ENCODE data around the gene TTBK1. TPM values are rescaled to one million over a fixed set of nuclear protein-coding genes. Genes with fewer than 3 reads are reported as not detected.

TTBK1 gene
- total RNA-seq, 2 experiments from 2014 or later, result 0.09 to 0.11 TPM

DNA sequence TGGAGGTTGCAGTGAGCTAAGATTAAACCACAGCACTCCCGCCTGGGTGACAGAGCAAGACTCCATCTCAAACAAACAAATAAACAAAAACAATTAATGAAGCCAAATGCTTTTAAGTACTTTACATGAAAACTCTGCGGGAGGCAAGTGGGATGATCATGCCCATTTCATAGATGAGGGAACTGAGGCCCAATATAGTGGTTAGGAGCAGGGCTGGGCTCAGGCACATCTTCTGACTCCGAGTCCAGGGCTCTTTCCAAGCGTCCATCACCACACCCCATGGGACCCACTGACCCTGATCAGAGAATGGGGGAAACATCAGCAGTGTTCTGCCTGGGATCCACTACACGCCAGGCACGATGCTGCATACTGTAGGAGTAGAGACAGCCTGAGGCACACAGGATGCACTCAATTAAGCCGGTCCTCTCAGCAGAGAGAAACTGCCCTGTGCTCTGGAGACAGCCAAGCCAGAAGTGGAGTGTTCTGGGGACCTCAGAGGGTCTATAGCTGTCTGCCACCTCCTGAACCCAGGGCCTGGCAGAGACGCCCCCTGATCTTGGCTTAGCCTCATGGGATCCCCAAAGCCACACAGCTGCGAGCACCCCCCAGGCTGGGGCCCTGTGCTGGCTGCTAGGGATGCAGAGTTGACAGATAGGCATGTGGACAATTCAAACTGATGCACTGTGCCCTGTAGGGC is 13.5 kb downstream of the TTBK1 start:
- Mint-ChIP-seq H3K27ac (no peak overlapping the region), H3K9me3 (no peaks in the 10 kb centered on the region), H3K4me3 (no peak overlapping the region), H3K36me3 (ENCODE audit: low read depth) (no peaks in the 10 kb centered on the region), H3K27me3 (peaks cover 15% of the 10 kb centered on the region), H3K4me1 (ENCODE audit: low read depth) (peaks cover 15% of the 10 kb centered on the region)
- ATAC-seq (no peak), DNase-seq (no peak)
- CTCF ChIA-PET, result interaction anchor here (1.8 to 2.1 kb wide), 2 partner anchors 141 to 250 kb away, joined by 4 to 6 read pairs; no protein-coding TSS in a partner anchor
- intact Hi-C loops (cut with micrococcal nuclease), result no loop called here
- TF ChIP-seq, protein P1, sequence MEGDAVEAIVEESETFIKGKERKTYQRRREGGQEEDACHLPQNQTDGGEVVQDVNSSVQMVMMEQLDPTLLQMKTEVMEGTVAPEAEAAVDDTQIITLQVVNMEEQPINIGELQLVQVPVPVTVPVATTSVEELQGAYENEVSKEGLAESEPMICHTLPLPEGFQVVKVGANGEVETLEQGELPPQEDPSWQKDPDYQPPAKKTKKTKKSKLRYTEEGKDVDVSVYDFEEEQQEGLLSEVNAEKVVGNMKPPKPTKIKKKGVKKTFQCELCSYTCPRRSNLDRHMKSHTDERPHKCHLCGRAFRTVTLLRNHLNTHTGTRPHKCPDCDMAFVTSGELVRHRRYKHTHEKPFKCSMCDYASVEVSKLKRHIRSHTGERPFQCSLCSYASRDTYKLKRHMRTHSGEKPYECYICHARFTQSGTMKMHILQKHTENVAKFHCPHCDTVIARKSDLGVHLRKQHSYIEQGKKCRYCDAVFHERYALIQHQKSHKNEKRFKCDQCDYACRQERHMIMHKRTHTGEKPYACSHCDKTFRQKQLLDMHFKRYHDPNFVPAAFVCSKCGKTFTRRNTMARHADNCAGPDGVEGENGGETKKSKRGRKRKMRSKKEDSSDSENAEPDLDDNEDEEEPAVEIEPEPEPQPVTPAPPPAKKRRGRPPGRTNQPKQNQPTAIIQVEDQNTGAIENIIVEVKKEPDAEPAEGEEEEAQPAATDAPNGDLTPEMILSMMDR (IDR thresholded peaks at IDR 0.05), result no peak
- POLR2A ChIA-PET, result no interaction called here

DNA sequence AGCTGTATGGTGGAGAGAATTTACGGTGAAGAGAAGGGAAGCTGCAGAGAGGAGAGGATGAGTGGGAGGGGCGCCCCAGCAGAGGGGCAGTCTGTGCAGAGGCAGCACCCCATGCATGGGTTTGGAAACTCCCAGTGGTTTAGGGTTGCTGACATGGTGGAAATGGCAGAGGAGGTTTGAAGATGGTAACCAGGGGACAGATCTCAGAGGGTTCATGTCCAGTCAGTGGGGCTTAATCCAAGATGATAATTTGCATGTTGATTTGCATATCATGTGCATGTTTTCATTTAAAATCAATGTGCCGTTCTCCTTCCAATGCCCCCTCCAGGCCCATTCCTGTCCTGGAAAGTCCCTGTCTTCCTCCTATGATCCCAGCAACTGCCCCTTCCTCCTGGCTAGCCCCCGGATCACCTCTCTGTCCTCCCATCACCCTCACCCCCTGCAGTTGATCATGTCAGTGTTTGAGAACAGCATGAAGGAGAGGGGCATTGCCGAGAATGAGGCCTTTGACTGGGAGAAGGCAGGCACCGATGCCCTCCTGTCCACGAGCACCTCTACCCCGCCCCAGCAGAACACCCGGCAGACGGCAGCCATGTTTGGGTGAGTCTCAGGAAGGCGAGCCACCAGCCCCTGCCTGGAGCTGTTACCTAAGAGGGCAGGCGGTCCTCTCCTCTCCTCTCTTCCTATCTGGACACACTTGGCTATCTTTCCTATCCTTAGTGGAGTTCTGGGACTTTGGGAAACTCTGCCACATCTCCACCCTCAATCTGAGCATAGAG is 14.3 kb downstream of the TTBK1 start:
- peak; percentile 52 for DNase-seq
- ChIA-PET POLR2A (no interaction called here), CTCF (interaction anchor here (1.5 kb wide), 1 partner anchor 29 kb away, joined by 5 read pairs; the partner anchor contains the start of gene DNPH1)
- Mint-ChIP-seq H3K4me1 (ENCODE audit: low read depth) (peaks cover 14% of the 10 kb centered on the region), H3K4me3 (no peak overlapping the region), H3K36me3 (ENCODE audit: low read depth) (no peaks in the 10 kb centered on the region), H3K9me3 (no peaks in the 10 kb centered on the region), H3K27me3 (peaks cover 13% of the 10 kb centered on the region), H3K27ac (no peak overlapping the region)
- TF ChIP-seq, protein P1 (IDR thresholded peaks at IDR 0.05), result no peak
- intact Hi-C loops (cut with micrococcal nuclease), result no loop called here
- ATAC-seq, result peak; percentile 62

DNA sequence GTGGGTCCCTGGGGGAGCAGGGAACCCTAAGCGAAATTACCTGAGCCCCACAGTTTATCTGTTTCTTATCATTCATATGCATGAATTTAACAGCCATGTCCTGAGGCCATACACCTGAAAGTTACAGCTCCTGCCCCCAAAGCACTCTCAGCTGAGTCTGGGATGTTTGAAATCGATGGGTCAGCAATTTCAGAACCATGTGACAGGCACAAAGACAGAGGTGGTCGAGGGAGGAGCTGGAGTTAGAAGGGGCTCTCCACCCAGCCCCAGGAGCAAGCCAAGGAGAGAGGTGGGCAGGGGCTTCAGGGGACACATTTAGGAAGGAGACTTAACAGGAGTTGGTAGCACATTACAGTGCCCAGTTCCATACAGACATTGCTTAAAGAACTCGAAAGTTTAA is 14.9 kb downstream of the TTBK1 start:
- CTCF ChIA-PET, result interaction anchor here (1.5 kb wide), 1 partner anchor 29 kb away, joined by 5 read pairs; the partner anchor contains the start of gene DNPH1
- intact Hi-C loops (cut with micrococcal nuclease), result no loop called here
- no peak for ATAC-seq

DNA sequence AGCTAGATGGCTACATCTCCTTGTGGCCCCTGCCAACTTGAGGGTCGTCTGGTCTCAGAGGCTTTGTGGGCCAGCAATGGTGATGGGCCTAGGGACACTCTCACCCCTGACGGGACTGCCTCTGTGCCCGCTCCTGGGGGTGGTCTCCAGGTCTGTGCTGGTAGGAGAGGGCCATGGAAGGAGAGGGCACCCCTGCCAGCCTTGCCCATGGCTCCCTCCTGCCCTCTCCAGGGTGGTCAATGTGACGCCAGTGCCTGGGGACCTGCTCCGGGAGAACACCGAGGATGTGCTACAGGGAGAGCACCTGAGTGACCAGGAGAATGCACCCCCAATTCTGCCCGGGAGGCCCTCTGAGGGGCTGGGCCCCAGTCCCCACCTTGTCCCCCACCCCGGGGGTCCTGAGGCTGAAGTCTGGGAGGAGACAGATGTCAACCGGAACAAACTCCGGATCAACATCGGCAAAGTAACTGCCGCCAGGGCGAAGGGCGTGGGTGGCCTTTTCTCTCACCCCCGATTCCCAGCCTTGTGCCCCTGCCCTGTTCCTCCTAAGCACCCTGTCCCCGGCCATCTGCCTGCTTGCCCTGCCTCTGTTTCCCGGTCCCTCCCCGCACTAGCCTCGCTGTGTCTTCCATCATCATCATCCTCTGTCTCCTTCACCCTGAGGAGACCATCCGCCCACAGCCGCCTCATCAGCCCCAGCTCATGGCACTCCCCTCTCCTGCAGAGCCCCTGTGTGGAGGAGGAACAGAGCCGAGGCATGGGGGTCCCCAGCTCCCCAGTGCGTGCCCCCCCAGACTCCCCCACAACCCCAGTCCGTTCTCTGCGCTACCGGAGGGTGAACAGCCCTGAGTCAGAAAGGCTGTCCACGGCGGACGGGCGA is 15.8 kb downstream of the TTBK1 start:
- ATAC-seq, result no peak
- POLR2A ChIA-PET, result interaction anchor here (0.6 kb wide), 1 partner anchor 101 kb away, joined by 3 read pairs; no protein-coding TSS in a partner anchor
- TF ChIP-seq, protein P1 (IDR thresholded peaks at IDR 0.05), result no peak
- Mint-ChIP-seq H3K27me3 (peaks cover 7% of the 10 kb centered on the region), H3K36me3 (ENCODE audit: low read depth) (no peaks in the 10 kb centered on the region), H3K4me3 (no peak overlapping the region), H3K27ac (no peak overlapping the region), H3K9me3 (no peaks in the 10 kb centered on the region), H3K4me1 (ENCODE audit: low read depth) (peaks cover 11% of the 10 kb centered on the region)
- intact Hi-C loops (cut with micrococcal nuclease), result no loop called here
- CTCF ChIA-PET, result interaction anchor here (1.5 kb wide), 1 partner anchor 30 kb away, joined by 5 read pairs; the partner anchor contains the start of gene DNPH1
- no peak for DNase-seq

More for the DNA sequence above, 14.9 kb downstream of the TTBK1 start:
- H3K4me3 Mint-ChIP-seq, result no peak overlapping the region
- no peaks in the 10 kb centered on the region for H3K9me3 Mint-ChIP-seq
- POLR2A ChIA-PET, result no interaction called here
- H3K27ac Mint-ChIP-seq, result no peak overlapping the region
- H3K27me3 Mint-ChIP-seq, result peaks cover 7% of the 10 kb centered on the region
- H3K36me3 Mint-ChIP-seq (ENCODE audit: low read depth), result no peaks in the 10 kb centered on the region
- DNase-seq, result no peak
- peaks cover 14% of the 10 kb centered on the region for H3K4me1 Mint-ChIP-seq (ENCODE audit: low read depth)
- TF ChIP-seq, protein P1 (IDR thresholded peaks at IDR 0.05), result no peak

Data from activated CD8-positive, alpha-beta T cell treated with anti-CD3 and anti-CD28 coated beads for 36 hours (primary cell).